GM11168 (cell line): Measurements from ENCODE around the gene ITFG1.

Experiments used
- in situ Hi-C: fragments of 300-500 bp; cut with MboI; formaldehyde crosslinking; loops from one replicate; pipeline ENCODE4 v1.12.0; 2022; ENCODE audit warnings: low sequenced_read_pairs; ENCODE audit not compliant: unreplicated experiment

ITFG1 gene

DNA sequence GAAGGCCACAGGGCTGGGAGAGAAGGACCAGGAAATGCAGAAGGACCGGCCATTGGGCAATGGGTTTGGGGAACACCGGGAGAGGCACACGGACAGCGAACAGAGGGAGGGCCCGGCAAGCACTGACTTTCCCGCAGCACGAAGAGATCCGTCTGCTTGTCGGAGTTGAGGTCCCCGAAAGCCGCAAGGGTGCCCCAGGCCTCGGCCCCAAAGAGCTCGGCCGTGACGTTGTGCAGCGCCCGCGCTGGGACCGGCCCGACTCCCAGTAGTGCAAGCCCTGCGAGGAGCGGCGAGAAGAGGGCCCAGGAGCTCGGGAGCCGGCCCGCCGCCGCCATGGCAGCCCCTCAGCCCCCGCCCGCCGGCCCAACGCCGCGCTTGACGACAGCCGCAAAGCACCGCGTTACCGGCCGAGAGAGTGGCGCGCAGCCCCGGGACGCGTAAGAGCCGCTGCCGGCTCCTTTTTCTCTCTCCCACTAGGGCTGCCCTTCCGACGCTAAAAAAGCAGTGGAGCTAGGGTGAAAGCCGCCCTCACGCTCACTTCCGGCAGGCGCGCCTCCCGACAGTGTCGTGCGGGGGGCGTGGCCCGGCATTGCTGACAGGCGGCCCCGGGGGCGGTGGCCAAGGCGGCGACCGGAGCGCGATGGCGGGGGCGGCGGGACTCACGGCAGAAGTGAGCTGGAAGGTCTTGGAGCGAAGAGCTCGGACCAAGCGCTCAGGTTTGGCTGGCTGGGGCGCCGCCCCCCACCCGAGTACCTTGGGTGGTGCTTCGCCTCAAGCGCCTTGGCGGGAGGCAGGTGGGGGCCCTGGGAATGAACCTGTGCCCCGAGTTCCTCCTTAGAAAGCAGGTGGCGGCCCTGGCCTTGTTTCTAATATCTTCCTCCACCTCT is at the start of gene ITFG1, which contains the start of gene PHKB:
Gene ITFG1, minus strand, starts transcription at position 353 of the 887 bp plus-strand sequence. Its CDS starts 18 bp downstream, at position 335.
Gene PHKB, plus strand, starts transcription at position 621 of the 887 bp plus-strand sequence. Its CDS starts 20 bp downstream, at position 641.
- in situ Hi-C loops: no loop called here

DNA sequence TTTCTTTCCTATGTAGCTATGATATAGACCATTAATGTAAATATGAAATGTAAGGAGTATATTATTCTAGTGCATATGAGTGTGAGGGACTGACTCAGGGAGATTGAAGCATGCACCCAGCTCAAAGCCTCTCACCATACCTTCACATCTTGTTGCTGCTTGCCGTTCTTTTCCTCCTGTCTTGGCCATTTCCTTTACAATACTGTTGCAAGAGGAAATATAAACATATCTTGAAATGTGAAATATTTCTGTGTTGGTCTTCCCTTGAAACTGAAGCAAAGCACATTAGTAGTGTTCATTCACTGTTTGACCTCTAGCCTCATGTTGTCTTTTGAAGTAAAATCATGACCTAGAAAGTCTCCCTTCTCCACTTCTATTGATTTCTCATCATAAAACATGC is 46.8 kb upstream of the ITFG1 start:
- in situ Hi-C loops: no loop called here

DNA sequence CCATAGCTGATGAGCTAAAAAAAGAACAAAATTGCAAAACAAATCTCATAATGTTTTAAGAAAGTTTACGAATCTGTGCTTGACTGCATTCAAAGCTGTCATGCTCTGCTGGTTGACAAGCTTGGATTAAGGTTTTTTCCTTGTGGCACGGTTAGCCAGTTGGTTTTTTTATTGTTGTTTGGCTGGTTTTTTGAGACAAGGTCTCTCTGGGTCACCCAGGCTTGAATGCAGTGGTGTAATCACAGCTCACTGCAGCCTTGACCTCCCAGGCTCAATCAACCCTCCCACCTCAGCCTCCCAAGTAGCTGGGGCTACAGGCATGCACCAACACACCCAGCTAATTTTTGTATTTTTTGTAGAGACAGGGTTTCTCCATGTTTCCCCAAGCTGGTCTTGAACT is 45.9 kb upstream of the ITFG1 start:
- in situ Hi-C loops: no loop called here

DNA sequence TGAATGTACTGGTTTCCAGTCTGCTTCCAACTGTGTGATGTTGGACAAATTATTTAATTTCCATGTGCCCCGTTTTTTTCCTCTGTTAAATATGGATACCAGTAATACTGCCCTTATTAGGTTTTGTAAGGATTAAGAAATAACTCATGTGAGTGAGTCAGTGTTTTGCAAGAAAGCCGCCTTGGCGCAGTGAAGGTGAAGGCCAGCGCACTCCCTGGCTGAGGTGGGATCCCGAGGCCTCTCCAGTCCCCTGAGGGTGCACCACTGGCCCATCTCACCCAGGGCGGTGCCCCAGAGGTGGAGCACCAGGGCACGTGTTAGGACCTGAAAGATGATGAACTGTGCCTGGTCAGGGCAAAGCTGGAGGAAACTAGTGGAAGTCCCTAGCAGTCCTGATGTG is 43.7 kb upstream of the ITFG1 start:
- in situ Hi-C loops: no loop called here

DNA sequence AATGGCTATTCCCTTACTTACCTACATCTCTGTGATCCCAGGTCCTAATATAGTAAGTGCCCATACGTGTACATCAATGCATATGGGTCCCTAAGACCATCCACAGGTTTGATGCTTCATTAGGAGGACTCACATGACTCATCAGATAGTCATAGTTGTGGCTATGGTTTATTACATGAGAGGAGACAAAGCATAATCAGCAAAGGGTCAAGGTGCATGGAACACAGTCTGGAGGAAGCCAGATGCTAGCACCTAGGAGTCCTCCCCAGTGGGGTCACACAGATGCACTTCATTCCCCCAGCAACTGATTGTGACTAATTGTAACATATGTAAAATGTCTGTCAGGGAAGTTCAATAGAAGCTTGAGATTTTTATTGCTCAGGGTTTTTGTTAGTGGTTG is 43.1 kb upstream of the ITFG1 start:
- in situ Hi-C loops: no loop called here

DNA sequence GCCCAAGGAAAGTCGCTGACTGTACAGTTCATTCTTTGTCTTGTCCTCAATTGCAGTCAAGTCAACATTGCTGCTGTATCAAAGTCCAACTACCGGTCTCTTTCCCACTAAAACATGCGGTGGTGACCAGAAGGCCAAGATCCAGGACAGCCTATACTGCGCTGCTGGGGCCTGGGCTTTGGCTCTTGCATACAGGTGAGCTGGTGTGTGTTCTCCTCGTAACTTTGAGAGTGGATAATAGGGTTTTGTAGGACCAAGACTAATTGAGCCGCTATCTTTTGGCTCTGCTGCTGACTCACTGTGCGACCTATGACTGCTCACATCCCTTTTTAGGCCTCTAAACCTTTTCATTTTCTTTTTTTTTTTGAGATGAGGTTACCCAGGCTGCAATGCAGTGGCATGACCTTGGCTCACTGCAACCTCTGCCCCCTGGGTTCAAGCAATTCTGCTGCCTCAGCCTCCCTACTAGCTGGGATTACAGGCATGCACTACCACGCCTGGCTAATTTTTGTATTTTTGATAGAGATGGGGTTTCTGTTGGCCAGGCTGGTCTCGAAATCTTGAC is 38.9 kb upstream of the ITFG1 start:
- in situ Hi-C loops: no loop called here

DNA sequence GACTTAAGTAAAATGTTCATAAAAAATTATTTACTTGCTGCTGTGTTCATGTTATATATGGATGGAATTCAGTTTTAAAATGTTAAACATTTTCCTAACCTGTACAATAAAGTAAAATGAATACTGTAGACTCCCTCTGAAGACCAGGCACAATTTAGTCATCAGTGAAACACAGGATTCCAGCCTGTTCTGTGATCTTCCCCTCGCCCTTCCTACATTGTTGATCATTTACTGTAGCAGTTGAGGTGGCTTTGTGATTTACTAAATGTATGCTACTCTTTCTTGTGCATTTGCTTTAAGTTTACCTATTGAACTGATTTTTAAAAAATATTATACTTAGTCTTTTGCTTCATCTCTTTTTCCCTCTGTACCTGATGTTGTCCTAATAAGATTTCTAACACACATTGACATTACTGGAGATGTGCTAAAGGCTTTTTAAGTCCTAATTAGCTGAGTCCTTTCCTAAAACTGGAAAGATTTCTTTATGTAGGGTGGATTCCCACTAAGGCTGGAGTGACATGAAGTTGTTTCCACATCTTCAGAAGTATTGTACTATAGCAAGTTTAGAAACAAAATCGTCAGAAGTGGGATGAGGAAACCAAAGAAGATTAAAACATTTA is 38.3 kb upstream of the ITFG1 start:
- in situ Hi-C loops: no loop called here

DNA sequence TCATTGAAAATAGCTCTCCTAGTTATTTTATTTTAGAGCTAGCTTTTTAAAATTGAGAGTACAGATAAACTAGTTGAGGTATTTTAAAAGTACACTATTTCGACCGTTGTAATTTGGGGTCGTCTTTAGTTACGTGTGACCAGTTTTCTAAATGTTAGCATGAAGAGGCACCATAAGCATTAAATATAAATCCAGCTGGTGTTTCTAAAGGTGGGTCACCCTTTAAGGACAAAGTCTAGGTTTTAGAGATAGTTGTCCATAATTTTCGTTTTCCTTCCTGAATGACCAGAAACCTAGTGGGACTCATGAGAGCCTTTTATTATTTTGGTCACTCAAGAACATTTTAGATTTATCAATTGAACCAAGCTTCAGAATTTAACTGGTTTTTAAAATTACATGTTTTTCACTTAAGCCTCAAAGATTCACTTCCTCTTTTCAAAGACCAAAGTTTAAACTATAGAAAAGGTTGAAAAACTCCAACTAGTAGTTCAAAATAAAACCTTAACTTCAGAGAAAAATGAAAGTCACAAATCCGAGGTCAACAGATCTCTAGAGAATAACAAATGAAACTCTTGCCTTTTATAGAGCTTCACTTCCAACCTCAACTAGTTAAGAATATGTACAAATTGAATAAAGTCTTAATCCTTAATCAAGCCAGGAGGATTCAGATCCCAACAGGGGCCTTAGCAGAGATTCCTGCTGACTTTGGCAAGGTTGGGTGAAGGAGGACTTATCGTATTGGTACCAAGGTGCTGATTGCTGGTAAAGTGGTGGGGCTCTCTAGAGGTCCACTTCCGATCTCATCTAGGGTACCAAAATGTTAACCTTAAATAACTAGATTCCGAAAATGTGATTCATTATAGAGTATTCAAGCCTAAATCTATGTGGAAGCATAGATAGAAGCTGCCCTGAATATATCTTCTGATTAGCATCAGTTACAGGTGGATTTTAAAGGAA is 32.8 kb upstream of the ITFG1 start:
- in situ Hi-C loops: no loop called here

DNA sequence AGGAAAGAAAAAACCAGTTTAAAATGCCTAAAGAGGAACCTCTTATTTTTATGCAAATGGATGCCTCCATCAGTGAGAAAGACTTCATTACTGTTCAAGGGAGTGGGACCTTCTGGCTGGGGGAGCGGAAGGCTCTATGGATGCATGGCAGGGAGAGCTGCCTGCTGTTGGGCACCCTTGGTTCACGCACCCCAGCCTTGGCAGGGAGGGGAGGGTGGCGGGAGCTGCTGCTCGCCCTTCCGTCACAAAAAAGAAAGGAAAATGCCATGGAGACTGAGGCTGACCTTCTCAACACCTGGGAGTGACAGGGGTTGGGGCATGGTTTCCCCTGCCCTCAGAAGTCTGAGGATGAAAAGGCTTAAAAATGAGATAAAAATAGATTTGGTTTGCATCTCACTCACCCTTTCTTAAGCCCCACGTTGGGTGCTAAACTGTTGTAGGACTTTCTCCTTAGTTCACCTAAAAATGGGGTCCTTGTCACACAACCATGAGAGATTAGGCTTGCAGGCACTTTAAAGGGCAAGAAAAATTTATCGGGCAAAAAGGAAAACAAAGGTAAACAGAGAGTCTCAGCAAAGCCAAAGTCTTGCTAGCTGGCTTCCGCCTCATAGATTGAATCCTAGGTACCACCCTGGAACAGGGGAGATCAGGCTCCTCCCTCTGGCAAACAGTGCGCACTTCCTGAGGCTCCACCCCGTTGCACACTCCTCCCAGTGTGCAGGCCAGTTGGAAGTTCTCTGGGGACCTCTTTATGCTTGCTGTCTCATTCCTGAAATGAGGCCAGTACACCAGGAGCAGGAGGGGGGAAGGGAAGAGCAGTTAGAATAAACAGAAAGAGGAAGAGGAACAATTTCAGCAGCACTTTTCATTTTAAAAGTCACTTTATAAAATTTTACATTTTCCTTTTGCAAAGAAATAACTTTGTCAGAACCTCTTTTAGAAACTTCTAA is 31.8 kb upstream of the ITFG1 start:
- in situ Hi-C loops: no loop called here

DNA sequence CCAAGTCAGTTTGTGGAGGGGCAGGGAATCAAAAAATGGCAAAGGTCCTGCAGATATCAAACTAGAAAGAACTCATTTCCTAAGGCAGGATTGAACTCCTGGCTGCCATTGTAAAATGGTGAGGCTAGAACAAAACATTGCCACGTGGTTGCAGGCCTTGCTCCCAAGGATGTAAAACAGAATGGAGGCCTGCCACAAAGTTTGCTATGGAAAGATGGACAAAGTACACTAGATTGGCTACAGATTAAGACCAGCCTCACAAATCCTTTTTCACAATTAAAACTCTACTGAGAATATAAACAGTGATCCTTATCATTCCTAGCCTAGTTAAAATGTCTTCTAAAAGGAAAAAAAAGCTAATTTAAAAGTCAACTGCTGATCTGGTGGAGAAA is 31.2 kb upstream of the ITFG1 start:
- in situ Hi-C loops: no loop called here

DNA sequence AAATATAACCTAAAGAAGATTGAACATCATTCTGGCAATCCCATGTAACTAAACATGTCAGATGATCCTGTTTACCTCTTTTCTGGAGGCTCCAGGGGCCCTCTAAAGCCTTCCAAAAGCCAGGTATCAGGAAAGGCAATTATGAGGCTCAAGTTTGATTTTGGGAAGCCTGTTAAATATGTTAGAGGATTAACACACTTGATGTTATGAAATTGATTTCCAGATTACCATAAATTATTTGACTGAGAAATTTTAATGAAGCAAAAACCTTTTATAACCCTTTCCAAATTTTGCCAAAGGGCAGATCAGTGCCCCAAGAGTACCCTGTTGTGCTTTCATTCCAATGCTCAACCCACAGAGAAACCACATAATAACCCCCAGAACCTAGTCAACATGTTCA is 29.6 kb upstream of the ITFG1 start:
- in situ Hi-C loops: no loop called here

DNA sequence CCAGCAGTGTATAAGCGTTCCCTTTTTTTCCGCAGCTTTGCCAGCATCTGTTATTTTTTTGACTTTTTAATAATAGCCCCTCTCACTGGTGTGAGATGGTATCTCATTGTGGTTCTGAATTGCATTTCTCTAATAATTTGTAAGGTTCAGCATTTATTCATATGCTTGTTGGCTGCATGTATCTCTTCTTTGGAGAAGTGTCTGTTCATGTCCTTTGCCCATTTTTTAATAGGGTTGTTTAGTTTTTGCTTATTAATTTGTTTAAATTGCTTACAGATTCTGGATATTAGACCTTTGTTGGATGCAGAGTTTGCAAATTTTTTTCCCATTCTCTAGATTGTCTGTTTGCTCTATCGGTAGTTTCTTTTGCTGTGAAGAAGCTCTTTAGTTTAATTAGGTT is 27.2 kb upstream of the ITFG1 start:
- in situ Hi-C loops: no loop called here

DNA sequence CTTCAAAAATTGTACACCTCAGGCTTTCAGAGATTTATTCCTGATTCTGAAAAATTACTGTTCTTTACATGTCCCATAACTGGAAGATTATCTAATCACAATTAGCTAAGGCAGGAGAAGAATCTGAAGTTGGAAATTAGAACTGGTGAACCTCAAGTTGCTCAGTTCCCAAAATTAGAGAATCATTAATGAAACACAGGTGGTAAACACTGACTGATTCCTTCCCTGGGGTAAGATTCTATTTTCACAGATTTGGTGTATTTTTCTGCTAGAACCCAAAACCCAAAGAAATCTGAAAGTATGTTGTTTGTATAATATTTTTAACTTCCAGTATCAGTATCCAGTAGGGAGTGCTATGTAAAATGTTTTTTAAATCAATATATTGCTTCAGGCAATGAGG is 26.0 kb upstream of the ITFG1 start:
- in situ Hi-C loops: no loop called here

DNA sequence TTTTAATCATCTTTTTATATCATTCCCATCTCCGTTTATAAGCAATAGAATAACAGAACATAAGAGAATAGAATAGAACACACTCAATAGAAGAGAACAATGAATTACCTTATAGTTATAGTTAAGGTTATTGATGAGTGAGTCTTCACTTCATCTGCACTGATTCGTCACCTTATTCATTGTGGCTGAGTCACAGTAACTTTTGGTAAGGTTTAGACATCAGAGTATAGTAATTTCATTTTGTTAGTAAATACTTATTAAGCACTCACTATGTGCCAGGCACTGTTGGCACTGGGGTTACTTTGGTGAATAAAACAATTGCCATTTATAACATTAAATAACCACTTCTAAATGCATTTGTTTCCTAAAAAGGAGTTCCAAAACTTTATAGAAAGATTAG is 22.8 kb upstream of the ITFG1 start:
- in situ Hi-C loops: no loop called here

DNA sequence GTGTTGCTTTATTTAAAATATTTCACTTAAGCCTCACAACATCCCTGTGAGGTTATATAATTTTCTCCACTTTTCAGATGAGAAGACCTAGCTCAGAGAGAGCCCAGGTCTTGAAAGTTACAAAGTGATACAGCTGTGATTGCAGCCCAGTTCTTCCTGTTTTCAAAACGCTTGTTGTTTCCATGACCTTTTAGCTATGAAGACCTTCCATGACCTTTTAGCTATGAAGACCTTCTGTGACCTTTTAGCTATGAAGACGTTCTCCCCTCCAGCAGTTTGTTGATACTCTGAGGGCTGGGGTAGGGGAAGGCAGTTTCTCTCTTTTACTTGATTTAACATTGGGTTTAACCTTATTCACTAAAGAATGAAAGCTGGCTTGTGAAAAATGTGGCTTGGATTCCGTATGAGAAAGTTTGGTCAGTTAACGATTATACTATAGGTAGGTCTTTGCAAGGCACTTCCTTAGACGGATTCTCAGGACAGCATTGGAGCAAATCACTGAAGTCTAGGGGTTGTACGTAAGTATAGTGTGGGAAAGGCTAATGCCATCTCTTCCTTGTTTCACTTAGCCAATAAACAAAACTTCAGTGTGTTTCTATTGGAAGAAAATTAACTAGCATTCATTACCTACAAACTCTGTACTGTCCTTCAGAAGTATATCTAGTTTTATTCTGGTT is 21.0 kb upstream of the ITFG1 start:
- in situ Hi-C loops: no loop called here

DNA sequence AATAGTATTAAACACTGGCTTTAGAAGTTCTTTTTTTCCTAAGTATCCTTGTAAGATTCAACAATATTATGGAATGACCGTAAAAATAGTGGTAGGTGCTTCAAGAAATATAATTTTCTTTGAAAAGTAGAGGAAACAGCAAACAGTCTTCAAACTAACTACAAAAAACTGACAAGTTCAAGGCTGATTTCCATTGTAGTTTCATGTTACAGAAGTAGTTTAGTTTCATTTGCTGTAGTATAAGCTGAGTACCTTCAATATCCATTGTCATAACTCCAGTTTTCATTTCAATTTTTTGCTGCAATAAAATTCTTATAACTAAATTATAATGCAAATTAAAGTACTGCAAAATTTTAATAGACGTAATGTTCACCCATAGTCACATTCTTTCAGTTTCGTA is 19.5 kb upstream of the ITFG1 start:
- in situ Hi-C loops: no loop called here

DNA sequence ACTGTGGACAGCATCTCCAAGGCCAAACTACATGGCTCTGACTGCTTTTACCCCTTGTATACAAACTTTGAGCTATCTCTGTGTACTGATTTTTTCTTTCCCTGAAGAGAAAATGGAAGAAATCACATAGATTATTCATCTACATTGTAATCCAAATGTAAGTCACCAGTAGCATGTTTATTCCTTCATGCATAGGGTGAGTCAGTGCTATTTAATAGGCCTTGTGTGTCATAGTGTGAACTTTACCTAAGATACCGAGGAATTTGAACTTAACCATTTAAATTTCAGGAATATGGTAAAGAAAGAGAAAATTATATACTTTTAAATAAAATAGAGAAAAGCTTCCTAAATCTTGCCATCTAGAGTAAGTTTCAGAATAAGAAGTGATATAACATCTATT is 16.8 kb upstream of the ITFG1 start:
- in situ Hi-C loops: no loop called here

DNA sequence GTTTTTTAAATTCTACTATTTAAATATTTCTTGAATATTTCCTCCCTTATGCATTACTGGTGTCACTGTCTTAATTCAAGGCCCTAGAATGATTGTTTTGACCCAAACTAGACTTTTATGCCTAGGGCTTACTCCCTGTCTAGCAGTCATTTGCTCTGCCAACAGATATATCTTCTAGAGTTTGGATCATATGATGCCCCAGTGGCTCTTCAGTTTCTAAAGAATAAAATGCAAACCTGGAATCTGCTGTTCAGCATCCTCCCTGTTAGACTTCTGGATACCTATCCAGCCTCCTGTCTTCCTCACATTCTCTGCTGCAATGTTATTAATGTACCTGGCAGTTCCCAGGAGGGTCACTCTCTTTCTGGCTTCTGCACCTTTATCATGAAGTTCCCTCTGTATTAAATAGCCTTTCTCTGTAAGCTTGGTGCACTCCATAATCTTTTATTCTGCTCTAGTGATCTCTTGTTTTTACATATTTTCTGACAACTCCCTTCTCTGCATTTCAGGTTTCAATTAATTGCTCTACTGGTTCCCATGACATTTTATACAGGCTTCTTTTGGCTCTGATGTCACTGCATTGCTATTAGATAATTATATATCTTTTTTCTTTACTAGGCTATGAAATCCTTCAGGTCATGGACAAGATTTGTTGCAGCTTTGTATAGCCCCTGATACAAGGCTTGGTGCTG is 15.9 kb upstream of the ITFG1 start:
- in situ Hi-C loops: no loop called here
